GM19328 (cell line): ENCODE measurements around the gene DYNLT2.
"Not testable (repeated sequence)": the region's sequence is repeated elsewhere in the genome, so short reads cannot be mapped to it uniquely, and the experiment has no call there.

Source experiments
- ATAC-seq: cut with Tn5 transposase; IDR thresholded peaks from one replicate; pipeline ENCODE4 v1.9.1; 2021; ENCODE audit warnings: mild to moderate bottlenecking, moderate library complexity; ENCODE audit not compliant: unreplicated experiment

Gene DYNLT2

DNA sequence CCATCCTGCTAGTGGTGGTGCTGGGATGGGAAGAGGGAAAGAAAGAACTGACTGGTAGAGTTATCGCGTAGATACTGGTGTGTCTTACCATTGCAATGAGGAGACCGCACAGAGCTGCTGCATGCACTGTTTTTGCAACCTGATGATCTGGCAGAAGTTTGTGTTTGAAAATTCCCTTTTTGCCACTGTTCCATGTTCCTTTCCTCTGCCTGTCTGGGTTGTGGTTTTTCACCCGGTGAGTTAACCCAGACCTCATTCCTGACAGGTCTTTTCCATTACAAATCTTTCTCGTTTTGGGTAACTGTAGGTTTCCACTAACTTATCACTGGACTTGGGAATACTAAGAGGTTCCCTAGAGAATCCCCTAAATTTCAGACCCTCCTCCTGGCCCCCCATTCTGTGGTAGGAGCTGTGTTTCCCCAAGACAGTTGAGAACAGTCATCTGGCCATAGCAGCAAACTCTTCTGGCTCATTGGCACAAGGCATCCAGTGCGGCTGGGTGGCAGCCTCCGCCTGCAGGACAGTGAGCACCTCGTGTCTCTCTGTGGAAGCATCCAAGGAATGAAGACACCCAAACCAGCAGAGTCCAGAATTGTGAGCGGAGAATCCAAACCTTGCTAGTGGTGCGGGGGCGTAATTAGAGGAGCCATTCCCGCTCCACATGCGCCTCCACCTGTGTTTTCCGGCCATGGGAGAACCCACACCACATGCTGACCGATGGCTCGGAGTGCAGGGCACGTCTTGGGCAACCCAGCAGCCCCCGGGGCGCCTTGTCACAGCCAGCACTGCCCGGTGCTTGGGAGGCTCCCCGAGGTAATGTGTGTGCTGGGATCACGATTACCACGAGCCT is 32.8 kb upstream of the DYNLT2 start:
- ATAC-seq: no peak

- no peak for ATAC-seq
Measured at GRCh38 chr6:169783401-169783800, 32.0 kb upstream of the DYNLT2 start.

DNA sequence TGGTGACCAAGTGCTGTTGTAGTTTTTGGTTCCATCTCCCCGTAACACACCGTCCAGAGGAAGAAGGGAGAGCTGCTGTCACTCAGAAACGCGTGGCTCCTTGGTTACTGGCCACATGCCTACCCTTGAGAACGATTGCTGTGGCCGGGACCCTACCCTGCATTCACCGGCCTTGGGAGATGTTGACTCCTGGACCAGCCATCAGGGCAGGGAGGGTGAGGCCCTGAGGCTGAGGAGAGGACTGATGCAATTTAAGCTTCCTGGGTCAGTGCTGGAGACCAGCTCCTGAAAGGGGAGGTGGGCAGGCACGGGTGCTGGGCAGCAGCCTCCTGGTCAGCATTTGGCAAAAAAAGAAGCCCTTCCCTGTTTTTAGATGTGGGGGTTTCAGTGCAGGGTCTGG is 31.6 kb upstream of the DYNLT2 start:
- ATAC-seq: no peak

- ATAC-seq: no peak
Measured at GRCh38 chr6:169780571-169781091, 29.3 kb upstream of the DYNLT2 start.

DNA sequence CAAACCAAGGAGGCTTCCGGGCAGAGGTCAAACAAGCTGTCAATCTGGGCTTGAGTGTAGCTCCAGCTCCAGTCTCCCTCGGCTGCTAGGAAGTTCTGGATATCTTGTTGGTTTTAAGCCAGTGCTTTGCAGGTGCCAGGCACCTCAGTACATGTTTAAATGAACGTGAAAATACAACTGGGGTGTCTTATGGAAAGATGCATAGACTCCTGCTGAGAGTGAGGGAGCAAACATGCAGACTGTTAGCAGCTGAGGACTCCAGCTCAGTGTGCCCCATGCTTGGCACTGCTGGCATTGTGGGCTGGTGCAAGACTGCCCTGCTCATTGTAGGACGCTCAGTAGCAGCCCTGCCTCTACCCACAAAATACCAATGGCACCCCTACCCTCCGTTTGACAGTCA is 28.5 kb upstream of the DYNLT2 start:
- ATAC-seq: no peak

GRCh38 chr6:169779092-169779815 is 27.9 kb upstream of the DYNLT2 start:
- no peak for ATAC-seq

DNA sequence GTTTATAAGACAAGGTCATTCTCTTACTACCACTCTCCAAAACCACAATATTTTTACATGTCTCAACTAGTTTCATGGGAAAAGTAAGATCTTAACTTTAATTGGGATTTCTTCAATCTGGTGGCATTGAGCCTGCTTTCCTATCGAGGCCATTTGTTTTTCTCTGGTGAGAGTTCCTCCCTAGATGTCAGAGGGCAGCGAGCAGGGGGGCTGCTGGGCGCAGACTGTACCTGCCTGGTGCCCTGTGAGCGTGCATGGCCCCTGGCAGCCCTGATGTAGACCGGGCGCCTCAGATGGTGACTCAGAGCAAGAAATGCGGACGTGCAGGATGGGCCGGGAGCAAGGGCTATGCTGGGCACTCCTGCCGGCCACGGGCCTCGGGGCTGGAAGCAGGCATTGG is 27.3 kb upstream of the DYNLT2 start:
- no peak for ATAC-seq

DNA sequence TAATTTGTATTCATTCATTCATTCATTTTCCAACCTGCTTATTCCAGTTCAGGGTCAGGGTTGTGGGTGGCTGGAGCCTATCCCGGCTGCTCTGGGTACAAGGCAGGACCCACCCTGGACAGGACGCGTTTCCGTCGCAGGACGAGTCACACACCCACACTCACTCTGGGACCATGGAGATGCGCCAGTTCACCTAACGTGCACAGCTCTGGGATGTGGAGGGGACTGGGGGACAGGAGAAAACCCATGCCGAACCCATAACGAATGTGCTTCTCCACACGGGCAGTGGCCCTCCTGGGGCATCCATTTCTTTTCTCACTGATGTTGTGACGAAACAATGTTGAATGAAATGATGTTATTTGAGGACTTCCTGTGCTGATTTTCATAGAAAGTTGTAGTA is 26.5 kb upstream of the DYNLT2 start:
- no peak for ATAC-seq

DNA sequence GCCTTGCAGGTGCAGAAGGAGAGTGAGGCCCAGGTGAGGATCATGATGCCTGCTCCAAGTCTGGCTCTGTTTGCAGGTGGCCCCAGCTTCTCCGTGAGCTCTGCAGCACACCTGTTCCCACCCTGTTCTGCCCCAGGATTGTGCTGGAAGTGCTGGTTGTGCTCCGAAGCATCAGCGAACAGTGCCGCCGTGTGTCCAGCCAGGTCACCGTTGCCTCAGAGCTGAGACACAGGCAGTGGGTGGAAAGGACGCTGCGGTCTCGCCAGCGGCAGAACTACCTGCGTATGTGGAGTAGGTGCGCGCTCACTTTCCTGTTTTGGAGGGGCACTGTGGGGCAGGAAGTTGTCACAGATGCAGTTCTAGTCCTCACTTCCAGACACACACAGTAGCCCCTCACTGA is 25.0 kb upstream of the DYNLT2 start:
- no peak for ATAC-seq

DNA sequence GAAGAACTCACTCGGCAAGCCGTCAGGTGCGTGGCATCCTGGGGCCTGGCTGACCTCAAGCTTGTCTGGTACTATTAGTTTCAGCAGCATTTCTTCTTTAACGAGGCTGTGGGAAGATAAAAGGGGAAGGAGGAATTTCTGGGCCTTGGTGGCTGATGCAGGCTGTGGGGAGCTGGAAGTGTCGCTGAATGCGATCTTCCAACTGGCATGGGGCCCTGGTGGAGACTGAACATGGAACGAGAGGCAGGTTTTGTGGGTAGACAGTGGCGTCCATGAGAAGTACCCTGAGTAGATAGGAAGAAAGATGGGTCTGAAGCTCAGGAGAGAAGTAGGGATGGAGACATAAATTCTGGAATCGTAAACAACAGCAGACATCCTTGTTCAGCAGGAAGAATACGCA is 23.9 kb upstream of the DYNLT2 start:
- ATAC-seq: no peak

DNA sequence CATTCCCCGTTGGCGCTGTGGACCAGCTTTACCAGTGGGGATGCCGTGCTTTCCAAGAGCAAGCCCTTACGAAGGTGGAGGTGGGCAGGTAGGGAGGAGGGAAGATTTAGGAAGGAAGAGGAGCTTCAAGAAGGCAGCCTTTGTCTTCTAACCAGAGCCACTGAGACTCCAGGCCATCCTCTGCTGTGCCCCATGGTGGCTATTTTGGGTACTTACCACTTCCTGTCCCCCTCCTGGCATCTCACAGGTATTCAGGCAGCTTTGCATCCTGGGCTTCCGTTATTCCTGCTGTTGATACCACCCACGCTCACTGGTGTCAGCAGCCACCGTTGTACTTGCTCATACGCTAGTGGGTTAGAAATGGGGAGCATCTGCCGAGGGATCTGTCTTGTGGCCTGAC is 23.0 kb upstream of the DYNLT2 start:
- no peak for ATAC-seq

GRCh38 chr6:169766921-169767736 is 15.8 kb upstream of the DYNLT2 start:
- ATAC-seq: no peak

DNA sequence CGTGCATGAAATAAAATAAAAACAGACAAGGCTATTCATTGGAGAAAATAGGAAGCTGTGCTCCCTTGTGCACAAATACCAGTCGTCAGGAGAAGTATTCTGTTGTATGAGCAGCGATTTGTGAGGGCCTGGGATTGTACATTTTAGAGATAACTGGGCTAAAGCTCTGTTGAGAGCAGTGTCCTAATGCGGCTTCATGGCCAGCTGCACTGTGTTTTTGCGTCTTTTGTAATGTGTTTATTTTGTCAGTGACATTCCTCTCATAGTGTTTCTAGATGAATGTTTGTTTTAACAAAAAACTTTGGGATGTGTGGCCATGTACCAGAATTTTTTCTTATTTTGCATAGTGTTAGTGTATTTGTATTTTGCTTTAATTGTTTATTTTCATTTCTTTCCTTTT is 14.9 kb upstream of the DYNLT2 start:
- ATAC-seq: no peak

DNA sequence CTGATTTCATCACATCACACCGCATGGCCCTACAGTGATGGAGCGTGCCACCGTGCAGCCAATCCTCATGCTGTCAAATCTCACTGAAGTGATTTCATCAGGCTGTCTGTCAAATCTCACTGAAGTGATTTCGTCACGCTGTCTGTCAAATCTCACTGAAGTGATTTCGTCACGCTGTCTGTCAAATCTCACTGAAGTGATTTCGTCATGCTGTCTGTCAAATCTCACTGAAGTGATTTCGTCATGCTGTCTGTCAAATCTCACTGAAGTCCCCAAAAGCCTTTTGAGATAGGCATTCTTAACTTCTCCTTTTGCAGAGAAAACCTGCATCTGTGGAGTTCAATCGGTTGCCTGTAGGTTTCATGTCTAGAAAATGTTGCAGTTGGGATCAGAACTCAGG is 14.4 kb upstream of the DYNLT2 start:
- ATAC-seq: not testable (repeated sequence)

DNA sequence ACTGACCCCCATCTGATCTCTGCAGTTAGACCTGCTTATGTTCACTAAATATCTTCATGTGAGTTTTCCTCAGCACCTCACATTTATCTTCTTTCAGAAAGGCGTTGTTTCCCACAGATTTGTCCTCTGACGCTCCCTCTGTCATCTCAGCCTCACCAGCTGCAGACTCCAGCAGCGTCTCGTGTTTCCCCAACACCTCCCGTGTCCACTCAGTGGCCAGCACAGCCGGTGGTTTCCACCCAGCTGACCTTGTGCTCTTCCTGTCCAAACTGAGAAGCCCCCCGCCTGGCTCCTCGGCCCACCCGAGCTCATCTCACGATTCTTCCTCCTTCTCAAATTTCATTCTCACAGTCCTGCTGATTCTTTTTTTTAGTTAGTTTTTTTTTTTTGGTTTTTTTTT is 12.5 kb upstream of the DYNLT2 start:
- ATAC-seq: no peak

DNA sequence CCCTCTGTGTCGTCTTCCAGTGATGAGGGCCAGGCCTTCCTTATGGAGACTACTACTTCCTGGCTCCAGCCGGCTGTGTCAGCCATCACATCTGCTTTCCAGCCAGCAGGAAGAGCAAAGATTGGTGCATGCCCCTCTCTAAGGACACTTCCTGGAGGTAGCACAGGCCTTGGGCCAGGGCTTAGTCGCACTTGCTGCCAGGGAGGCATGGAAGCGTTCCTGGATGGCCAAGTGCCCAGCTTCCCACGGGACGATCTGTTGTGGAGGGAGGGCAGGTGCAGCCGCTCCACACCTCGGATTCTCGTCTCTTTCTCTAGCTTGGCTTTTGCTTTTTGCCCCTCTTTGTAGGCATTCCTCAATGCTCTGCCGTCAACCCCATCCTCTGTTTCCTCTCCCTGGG is 11.9 kb upstream of the DYNLT2 start:
- no peak for ATAC-seq

GRCh38 chr6:169755162-169755561 is 3.8 kb upstream of the DYNLT2 start:
- ATAC-seq: no peak

DNA sequence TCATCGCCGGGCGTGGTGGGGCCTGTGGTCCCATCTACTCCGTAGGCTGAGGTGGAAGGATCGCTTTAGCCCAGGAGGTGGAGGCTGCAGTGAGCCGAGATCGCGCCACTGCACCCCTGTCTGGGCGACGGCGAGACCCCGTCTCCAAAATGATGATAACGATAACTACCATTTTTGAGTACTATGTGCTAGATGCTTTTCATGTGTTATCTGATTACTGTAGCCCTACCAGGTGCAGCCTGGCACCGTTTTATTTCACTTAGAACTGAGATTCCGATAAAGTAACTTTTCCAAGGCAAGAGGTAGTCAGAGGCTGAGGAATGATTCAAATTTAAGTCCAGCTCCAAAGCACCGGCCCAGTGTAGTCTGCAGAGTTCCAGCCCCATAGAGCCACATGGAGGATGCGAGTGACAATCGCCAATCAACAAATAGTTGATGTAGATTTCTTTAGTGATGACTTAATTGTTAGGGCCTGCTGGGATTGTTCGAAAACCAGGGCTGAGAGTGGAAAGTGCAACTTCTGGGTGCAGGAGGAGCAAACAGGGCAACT is 777 bp upstream of the DYNLT2 start:
- no peak for ATAC-seq

DNA sequence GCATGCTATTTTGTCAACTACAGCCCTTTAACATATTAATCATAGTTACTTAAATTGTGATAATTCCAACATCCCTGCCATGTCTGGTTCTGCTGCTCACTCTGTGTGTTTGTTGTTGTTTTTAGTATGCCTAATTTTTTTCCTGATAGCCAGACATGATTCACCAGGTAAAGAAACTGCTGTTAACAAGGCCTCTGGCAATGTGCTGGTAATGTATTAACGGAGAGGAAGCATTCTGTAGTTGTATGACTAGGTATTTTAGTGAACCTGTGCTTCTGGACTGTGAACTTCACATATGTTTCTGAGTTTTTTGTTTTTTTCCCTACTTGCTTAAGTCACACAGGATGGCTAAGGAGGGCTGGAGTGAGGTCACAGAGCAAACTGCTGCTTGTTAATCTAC is 4.8 kb downstream of the DYNLT2 start:
- no peak for ATAC-seq

DNA sequence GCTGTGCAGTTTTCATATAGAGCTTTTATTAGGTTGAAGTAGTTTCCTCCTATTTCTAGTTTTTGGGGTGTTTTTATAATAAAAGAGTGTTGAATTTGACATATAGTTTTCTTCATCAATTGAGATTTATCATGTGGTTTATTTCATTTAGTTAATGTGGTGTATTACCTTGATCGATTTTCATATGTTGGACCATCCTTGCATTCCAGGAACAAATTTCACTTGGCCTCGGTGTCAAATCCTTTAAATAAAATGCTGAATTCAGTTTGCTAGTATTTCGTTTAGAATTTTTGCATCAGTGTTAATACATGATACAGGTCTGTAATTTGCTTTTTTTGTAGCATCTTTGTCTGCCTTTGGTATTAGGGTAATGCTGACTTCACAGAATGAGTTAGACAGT is 6.0 kb downstream of the DYNLT2 start:
- no peak for ATAC-seq

DNA sequence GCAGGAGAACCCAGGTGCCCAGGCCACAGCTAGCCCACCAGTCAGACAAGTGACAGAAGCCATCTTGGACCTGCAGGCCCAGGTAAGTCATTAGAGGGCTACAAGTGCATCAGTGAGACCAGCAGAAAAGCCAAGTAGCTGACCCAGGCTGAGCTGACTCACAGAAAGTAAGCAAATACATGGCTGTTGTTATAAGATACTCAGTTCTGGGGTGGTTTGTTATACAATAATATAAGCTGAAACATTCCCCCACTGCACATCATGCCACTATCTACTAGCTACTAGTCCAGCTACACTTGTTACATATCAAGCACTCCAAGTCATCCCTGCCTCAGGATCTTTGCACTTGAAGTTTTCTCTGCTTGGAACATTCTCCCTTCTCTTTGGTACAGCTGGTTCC is 10.0 kb downstream of the DYNLT2 start:
- ATAC-seq: no peak
